ENCODE data around the gene TDRD3.
A peak's percentile ranks its signal among the peaks of the same experiment; 100 is the strongest.

The TDRD3 gene

DNA sequence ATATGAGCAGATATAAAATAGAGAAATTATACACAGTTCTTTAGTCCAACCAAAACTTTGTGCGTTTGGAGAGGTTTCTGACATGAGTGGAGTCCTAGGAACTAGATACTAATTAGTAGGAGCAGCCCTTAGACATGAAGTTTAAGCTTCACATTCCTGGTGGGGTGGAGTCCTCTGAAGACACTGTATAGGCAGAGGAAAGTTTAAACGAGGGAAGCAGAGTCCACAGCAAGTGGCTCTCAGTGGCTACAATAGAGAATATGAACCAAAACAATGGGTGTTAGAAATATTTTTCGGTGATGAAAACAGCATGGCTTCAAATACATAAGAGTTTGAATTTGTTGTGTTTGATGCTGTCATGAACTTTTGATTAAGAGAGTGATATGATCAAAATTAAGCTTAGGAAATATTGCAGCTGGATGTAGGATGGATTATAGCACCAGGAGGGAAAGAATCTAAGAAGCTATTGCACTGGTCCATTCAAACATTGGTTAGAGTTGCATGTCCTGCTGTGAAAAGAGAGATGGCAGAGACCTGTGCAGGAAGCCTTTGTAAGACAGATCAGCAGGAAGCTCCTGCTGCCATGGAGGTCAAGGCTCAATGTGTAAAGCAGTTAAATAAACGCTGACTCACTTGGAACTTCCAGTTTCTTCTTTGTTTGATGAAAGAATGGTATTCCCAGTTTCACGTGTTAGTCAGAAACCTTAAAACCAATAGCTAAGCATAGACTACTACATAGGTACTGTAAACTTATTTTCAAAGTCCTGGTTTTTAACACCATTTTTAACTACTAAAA lies 175.2 kb downstream of the TDRD3 start:
- peak; percentile 58 for DNase-seq (ENCODE audit: low read depth)
- TF ChIP-seq, protein P1, sequence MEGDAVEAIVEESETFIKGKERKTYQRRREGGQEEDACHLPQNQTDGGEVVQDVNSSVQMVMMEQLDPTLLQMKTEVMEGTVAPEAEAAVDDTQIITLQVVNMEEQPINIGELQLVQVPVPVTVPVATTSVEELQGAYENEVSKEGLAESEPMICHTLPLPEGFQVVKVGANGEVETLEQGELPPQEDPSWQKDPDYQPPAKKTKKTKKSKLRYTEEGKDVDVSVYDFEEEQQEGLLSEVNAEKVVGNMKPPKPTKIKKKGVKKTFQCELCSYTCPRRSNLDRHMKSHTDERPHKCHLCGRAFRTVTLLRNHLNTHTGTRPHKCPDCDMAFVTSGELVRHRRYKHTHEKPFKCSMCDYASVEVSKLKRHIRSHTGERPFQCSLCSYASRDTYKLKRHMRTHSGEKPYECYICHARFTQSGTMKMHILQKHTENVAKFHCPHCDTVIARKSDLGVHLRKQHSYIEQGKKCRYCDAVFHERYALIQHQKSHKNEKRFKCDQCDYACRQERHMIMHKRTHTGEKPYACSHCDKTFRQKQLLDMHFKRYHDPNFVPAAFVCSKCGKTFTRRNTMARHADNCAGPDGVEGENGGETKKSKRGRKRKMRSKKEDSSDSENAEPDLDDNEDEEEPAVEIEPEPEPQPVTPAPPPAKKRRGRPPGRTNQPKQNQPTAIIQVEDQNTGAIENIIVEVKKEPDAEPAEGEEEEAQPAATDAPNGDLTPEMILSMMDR (IDR thresholded peaks at IDR 0.05; ENCODE audit: low read length, missing control alignments) = no peak
- H3K4me3 ChIP-seq (replicated peaks; ENCODE audit: low read depth, low read length) = no peak overlapping the region

DNA sequence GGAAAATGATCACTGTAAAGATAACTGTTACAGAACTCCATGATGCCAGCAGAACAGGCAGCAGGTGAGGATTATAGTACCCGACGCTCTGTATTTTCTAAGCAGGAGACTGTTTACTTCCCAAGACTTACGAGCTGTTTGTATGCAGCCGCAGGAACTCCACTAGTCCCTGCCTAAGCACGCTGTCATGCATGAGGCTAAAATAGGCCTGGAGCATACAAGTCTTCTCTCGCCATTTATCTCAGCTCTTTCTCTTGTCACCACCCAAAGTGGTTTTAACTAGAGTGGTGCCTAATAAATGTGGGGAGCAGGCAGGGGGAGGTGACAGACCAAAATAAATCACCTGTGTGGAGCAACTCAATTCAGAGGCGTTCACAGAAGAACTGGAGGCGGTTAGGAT lies 175.8 kb downstream of the TDRD3 start:
- H3K4me3 ChIP-seq (replicated peaks; ENCODE audit: low read depth, low read length) = no peak overlapping the region
- TF ChIP-seq, protein P1 (IDR thresholded peaks at IDR 0.05; ENCODE audit: low read length, missing control alignments) = no peak
- DNase-seq (ENCODE audit: low read depth) = no peak

DNA sequence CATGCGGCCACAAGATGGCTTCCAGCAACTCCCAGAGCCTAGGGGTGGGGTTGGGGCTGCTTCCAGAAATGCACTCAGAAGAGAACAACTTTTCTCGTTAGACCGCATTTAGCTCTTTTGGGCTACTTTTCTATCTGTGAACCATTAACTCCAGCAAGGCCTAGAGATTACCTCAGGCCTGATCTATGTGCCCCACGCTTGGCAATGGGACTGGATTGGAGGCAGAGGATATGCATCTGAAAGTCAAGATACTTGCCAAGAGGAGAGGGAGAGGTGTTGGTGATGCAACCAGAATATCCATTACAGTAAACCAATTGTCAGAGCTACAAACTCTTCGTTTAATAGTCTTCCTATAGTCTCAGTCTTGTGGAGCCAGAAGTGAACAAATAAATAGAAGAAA lies 177.7 kb downstream of the TDRD3 start:
- DNase-seq (ENCODE audit: low read depth) = no peak
- TF ChIP-seq, protein P1 (IDR thresholded peaks at IDR 0.05; ENCODE audit: low read length, missing control alignments) = no peak

DNA sequence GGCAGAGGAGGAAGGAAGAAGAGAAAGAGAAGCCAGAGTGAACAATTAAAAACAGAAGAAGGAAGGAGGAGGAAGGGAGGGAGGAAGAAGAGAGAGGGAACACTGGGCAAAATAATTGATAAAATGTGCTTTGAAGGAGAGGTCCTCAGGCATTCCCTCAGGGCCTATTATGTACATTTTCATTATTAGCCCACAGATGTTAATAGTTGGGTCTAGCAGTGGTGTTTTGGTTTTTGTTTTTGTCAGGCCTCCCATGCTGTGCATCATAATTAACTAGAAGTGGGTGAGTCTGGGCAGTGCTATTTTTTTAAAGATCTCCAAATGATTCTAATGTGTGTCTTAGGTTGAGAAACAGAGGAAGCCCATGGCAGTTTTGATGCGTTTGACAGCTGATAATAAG lies 178.1 kb downstream of the TDRD3 start:
- H3K4me3 ChIP-seq (replicated peaks; ENCODE audit: low read depth, low read length) = no peak overlapping the region
- no peak for DNase-seq (ENCODE audit: low read depth)
- TF ChIP-seq, protein P1 (IDR thresholded peaks at IDR 0.05; ENCODE audit: low read length, missing control alignments) = no peak

More for the DNA sequence above, 177.7 kb downstream of the TDRD3 start:
- no peak overlapping the region for H3K4me3 ChIP-seq (replicated peaks; ENCODE audit: low read depth, low read length)

DNA sequence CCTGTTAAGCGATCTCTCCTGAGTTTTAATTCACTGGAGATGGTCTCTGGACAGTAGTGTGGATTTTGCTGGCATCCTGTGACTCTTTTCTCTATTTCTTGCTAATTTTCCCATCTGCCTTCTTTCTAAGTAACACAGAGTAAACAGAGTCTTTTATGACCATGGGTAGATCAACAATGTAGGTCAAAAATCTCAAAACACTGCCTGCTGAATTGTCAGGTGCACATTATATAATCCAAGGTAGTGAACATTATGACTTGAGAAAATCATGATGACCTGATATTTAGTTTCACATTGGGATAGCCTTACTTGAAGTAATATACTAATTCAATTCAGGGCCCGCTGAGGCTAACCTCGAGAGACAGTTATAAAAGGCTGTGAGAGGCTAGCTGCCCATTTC lies 180.7 kb downstream of the TDRD3 start:
- TF ChIP-seq, protein P1 (IDR thresholded peaks at IDR 0.05; ENCODE audit: low read length, missing control alignments) = no peak
- DNase-seq (ENCODE audit: low read depth) = no peak
- H3K4me3 ChIP-seq (replicated peaks; ENCODE audit: low read depth, low read length) = no peak overlapping the region

DNA sequence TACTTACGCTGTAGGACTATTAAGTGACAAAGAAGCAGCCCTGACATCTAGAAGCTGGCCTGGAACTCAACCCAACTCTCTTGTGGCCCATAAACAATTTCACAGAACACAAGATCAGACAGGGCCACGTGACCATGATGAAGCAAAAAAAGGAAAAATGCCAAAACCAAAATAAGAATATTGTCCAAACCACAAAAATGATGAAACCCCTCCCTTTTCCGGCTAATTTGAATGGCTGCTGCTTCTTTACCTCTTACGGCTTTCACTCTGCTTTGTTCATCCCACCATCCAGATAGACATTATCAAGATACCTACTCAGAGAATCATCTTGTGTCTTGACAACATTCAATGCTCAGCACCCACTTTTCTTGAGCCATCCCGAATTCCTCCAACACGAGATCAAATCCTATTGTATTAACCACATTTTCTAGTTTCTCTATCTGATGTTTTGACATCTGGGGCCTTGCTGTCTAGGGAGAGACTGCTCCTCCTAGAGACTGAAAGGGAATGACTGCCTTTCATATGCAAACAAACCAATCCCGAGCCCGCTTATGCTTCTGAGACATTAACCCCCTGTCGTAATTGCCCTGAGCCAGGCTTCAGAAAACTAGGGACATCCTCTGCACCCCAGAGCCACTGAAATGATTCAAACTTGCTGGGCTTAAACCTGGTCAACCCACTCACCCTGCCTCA lies 186.3 kb downstream of the TDRD3 start:
- H3K4me3 ChIP-seq (replicated peaks; ENCODE audit: low read depth, low read length) = no peak overlapping the region
- peak; percentile 67 for DNase-seq (ENCODE audit: low read depth)
- TF ChIP-seq, protein P1 (IDR thresholded peaks at IDR 0.05; ENCODE audit: low read length, missing control alignments) = peak; percentile 19

Data from fibroblast of pulmonary artery (primary cell).